GM19239 (cell line): ENCODE results near the gene DOCK4.
"Not testable (repeated sequence)": the region's sequence is repeated elsewhere in the genome, so short reads cannot be mapped to it uniquely, and the experiment has no call there.

Source experiments
- DNase-seq: peaks from one replicate; pipeline ENCODE4 v3.0.0; 2011; ENCODE audit warnings: low spot score; ENCODE audit not compliant: insufficient read length
- FAIRE-seq: peaks from 2 replicates; lab custom pipeline; 2011; peaks lifted over from hg19 to GRCh38; lab: Jason Lieb, UNC

DOCK4 gene, protein sequence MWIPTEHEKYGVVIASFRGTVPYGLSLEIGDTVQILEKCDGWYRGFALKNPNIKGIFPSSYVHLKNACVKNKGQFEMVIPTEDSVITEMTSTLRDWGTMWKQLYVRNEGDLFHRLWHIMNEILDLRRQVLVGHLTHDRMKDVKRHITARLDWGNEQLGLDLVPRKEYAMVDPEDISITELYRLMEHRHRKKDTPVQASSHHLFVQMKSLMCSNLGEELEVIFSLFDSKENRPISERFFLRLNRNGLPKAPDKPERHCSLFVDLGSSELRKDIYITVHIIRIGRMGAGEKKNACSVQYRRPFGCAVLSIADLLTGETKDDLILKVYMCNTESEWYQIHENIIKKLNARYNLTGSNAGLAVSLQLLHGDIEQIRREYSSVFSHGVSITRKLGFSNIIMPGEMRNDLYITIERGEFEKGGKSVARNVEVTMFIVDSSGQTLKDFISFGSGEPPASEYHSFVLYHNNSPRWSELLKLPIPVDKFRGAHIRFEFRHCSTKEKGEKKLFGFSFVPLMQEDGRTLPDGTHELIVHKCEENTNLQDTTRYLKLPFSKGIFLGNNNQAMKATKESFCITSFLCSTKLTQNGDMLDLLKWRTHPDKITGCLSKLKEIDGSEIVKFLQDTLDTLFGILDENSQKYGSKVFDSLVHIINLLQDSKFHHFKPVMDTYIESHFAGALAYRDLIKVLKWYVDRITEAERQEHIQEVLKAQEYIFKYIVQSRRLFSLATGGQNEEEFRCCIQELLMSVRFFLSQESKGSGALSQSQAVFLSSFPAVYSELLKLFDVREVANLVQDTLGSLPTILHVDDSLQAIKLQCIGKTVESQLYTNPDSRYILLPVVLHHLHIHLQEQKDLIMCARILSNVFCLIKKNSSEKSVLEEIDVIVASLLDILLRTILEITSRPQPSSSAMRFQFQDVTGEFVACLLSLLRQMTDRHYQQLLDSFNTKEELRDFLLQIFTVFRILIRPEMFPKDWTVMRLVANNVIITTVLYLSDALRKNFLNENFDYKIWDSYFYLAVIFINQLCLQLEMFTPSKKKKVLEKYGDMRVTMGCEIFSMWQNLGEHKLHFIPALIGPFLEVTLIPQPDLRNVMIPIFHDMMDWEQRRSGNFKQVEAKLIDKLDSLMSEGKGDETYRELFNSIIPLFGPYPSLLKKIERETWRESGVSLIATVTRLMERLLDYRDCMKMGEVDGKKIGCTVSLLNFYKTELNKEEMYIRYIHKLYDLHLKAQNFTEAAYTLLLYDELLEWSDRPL (N-terminal part only)

DNA sequence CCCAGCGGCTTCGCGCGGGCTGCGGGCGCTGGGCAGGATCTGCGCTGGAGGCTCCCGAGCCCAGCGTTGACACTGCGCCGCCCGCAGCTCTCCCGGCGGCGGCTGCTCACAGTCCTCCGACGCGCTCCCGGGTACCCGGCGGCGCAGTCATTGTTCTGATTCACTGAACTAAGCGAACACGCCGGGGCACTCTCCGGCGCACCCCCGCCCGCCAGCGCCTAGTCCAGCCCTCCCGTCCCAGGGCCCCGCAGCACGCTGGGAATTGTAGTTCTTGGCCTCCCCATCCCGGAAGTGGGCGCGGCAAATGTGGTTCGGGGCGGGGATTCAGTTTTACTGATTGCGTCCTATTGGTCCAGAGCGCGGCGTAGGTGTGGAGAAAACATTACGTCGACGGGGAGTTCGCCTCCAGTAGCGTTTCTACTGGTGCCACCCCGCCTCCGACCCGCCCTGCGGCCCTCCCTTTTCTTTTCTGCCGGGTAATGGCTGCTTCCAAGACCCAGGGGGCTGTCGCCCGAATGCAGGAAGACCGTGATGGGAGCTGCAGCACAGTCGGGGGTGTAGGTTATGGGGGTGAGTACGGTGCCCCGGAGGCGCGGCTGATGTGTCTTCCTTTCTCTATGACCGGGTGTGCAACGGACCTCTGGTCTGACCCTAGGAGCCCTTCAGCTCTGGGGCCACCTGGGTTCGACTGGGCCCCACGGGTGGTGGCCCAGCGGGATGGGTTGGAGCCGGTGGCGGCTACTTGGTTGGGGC is at the start of gene DOCK4, which contains the start of gene ZNF277:
TSS of gene DOCK4 (minus strand) at position 162 of the 753 bp plus-strand sequence. CDS start 261 bp downstream, outside the sequence.
TSS of gene ZNF277 (plus strand) at position 458 of the 753 bp plus-strand sequence. CDS start at position 480, 22 bp downstream.
- peak; percentile 77 for DNase-seq
- peak; percentile 94 for FAIRE-seq

DNA sequence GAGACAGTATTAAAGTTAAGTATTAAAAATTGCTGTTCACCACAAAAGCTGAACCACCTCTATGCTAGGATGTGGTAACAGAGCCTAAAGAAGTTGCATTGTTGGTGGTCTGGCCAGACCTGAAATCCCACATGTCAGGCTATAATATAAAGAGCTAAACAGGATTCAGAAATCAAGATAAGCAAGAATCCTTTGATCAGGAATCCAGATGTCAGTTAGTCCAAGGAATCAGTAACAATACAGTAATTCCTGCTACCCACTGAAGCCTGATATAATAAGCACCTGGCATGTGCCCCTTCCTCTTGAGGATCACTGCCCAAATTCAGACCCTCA is 49.2 kb upstream of the DOCK4 start:
- FAIRE-seq, result no peak
- DNase-seq, result no peak

DNA sequence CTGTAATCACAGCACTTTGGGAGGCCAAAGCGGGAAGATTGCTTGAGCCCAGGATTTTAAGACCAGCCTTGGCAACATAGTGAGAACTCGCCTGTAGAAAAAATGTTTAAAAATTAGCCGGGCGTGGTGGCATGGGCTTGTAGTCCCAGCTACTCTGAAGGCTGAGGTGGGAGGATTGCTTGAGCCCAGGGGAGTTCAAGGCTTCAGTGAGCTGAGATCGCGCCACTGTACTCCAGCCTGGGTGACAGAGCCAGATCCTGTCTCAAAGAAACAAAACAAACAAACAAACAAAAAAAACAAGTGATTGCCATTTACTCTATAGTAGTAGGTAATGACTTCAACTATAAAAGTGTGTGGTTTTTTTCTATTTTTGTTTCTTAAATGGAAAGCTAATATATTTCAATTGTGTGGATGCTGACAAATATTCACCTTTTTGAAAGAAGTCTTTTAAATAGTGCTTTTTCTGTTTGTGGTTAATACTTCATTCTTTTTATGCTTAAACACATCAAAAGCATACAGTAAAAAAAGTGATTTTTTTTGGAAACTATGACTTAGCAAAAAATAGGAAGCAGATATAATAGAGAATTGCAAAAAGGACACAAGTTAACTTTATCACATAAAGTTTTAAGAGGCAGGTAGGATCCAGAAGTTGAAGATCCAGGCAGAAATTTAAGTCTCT is 48.6 kb upstream of the DOCK4 start:
- DNase-seq (no peak), FAIRE-seq (no peak)

DNA sequence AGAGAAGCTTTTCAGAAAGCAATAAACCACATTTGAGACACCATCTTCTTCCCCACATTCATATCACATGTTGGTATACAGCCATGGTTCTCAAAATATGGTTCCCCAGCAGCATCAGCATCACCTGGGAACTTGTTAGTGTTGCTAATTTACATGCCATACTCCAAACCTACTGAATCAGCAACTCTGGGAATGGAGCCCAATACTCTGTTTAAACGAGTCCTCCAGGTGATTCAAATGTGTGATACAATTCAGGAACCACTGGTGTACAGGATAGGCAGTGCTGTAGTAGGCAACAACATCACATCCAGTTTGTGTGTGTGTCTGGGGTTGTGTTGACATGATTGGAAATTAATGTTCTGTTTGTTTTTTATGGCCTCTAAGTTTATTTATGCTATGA is 48.0 kb upstream of the DOCK4 start:
- peak; percentile 56 for FAIRE-seq
- no peak for DNase-seq

DNA sequence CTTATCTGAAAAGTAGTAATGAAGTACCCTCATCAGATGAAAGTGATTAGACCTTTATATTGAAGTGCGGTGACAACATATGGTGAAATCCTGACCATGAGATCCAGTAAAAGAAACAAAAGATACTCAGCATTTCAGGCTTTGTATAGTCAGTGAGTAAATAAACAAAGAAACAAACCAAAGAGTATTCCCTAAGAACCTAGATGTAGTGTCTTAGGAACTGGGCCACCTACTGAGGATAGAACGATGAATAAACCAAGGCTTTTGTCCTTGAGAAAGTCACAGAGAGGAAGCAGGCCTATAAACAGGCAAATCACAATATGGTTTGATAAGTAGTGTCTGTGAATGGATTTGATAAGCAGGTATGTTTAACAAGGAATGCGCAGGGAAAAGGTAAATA is 46.5 kb upstream of the DOCK4 start:
- FAIRE-seq (no peak), DNase-seq (no peak)

DNA sequence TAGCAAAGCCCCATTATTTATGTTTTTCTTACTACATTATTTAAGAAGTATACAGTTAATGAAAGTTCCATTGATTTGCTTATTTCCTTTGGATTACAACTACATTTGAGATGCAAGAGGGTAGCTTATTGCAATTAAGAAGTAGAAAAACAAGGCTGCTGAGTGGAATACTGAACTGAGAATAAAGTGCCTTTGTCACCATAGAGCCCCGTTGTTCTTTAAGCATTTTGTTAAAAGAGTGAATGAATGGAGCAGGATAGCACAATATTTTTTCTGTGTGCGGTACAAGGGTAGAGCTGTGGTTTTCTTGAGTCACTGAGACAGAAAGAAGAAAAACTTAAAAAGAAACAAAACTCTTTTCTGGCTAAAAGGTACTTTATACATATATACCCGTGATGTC is 45.9 kb upstream of the DOCK4 start:
- FAIRE-seq (no peak), DNase-seq (no peak)

DNA sequence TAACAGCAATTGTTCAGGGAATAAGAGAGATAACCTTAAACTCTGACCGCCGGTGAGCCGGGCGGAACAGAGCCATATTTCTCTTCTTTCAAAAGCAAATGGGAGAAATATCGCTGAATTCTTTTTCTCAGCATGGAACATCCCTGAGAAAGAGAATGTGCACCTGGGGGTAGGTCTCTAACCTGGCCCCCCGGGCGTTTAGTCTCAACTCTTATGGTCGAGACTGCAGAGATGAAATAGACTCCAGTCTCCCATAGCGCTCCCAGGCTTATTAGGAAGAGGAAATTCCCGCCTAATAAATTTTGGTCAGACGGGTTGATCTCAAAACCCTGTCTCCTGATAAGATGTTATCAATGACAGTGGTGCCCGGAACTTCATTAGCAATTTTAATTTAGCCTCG is 43.8 kb upstream of the DOCK4 start:
- DNase-seq, FAIRE-seq: not testable (repeated sequence)

DNA sequence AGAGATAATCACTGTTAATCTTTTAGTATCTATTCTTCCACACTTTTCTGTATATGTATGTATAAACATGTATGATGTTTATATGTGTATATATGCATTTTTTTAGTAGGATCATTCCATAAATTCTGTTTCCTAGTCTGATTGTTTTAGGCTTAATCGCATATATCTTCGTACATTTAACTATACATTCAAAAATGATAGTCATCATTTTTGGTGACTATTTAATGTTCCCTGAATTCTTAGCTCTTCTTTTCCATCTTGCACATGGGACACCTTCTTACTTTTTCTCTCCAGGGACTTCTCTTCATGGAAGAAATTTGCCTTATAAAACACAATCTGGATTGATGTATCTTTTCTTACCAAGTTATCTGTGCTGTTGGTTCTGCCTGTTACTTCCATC is 42.4 kb upstream of the DOCK4 start:
- no peak for DNase-seq
- no peak for FAIRE-seq

DNA sequence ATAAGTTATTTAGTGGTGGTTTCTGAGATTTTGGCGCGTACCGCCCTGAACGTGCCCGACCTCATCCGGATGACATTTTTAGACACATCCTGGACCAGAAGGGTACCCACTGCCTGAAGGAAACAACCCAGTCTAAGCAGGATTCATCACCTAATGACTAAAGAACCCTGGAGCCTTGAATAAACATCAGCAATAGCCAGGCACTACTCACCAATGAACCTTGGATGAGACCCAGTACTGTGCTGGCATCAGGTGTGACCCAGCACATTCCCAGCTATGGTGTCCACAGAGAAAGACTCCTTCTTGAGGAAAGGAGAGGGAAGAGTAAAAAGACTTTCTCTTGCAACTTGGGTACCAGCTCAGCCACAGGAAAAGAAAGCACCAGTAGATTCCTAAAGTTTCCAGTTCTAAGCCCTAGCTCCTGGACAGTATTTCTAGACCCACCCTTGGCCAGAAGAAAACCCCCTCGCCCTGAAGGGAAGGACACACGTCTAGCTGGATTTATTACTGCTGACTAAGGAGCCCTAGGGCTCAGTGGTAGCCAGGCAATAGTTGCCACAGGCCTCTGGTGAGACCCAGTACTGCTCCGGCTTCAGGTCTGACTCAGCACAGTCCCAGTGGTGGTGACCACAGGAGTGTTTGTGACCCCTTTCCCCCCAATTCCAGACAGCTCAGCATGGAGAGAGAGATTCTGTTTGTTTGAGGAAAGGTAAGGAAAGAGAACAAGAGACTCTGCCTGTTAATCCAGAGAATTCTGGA is 32.8 kb upstream of the DOCK4 start:
- DNase-seq (no peak), FAIRE-seq (no peak)

DNA sequence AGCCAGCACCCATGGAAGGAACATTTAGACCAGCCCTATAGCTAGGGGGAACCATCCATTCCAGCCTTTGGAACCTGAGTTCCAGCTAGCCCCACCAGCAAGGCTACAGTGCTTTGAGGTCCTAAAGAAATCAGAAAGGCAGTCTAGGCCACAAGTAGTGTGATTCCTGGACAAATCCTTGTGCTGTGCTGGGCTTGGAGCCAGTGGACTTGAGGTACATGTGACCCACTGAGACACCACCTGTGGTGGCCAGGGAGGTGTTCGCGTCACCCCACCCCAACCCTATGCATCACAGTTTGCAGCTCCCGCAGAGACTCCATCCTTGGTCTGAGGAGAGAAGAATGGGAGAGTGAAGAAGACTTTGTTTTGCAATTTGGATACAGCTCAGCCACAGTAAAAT is 32.1 kb upstream of the DOCK4 start:
- FAIRE-seq, result no peak
- DNase-seq, result no peak

DNA sequence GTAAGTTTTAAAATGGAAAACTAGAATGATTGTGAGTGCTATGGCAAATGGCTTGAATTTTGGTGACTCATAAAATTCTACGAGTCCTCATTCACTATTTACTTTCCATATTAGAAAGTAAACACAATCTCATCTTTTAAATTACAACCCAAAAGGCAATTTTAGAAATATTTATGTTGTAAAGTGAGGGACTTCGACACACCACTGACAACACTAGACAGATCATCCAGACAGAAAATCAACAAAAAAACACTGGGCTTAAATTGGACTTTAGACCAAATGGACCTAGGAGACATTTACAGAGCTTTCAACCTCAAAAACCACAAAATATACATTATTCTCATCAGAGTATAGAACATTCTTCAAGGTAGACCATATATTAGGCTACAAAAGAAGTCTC is 30.4 kb upstream of the DOCK4 start:
- FAIRE-seq (no peak), DNase-seq (no peak)

DNA sequence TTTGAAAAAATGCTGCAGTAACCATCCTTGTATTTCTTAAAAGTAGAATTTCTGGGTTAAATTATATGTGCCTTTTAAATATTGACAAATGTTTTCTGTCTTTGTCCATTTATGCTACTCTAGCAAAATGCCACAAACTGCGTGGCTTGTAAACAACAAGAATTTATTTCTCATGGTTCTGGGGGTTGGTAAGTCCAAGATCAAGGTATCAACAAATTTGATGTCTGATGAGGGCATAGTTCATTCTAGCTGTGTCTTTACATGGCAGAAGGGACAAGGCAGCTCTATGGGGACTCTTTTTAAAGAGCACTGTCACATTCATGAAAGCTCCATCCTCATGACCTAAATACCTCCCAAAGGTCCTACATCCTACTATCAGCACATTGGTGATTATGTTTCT is 27.9 kb upstream of the DOCK4 start:
- FAIRE-seq, result no peak
- no peak for DNase-seq

DNA sequence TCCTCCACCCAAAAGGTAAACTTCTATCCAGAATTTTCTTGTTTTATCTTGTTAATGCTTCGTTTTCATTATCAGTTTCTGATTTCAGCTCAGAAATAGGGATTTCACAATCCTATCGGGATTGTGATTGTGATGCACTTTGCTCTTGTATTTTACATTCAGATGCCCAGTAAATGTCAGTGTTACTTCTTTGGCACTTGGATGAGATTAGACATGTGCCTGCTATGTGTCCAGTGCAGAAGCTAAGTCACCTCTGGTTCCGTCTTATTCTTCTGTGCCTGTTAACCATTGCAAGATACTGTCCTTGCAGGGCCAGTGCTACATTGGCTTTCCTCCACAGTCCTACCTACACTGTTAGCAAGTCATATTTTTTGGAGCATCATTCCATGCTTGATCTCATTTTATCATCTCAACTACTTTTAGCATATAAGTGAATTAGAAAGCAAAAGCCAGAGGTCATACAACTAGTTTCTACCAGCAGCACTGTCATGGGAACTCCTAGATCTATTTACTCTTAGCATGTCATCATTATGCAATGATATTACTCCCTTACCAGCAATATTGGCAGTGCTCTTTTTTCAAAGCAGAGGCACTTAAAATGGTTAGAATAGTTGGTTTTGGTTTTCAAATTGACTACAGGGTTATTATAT is 27.0 kb upstream of the DOCK4 start:
- DNase-seq (no peak), FAIRE-seq (no peak)

DNA sequence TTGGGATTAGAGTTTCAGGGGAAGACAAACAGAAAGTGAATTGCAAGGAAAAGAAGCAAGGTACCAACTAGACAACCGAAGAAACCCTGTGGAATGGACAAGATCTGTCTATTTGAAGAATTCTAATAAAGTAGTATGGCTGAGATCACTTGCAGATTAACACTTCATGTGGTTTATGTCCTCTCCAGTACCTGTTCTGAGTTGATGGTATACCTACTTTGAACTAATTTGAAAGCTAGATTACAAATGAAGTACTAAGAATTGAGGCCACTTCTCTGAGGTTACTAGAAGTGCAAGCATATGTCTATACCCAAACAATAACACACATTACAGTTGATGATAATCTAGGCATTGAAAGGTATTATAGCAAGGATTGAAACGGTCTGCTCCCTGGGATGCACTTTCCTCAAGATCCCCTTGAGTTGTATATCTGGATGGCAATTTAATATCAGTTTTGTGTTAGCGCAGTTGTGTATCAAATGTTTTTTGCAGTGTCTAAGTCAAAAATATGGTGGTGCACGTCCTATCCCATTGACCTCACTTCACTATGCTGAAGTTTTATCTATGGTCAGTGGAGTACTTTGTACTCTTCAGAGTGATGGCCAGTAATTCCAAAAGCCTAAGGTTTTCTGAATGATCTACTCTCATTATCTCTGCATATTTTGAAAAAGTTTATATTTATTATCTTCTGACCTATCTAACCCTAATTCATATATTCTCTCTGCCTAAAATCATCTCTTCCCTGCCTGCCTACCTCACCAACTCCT is 26.2 kb upstream of the DOCK4 start:
- no peak for DNase-seq
- FAIRE-seq, result no peak

DNA sequence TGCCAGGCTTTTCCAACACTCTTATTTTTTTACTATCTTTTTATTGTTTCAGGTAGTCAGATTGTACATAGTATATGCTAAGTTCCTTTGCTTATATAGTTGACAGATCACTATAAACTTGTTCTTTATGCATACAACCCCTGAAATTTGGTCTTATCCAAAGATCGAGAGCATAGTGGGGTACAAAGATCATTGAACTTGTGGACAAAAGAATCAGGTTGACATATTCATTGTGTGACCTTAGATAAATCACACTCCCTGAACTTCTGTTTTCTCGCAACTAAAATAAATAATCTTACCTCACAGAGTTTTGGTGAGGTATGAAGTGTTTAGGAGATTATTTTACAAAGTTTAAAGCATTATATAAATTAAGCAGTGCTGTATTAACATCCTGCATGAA is 22.4 kb upstream of the DOCK4 start:
- DNase-seq, result no peak
- no peak for FAIRE-seq

DNA sequence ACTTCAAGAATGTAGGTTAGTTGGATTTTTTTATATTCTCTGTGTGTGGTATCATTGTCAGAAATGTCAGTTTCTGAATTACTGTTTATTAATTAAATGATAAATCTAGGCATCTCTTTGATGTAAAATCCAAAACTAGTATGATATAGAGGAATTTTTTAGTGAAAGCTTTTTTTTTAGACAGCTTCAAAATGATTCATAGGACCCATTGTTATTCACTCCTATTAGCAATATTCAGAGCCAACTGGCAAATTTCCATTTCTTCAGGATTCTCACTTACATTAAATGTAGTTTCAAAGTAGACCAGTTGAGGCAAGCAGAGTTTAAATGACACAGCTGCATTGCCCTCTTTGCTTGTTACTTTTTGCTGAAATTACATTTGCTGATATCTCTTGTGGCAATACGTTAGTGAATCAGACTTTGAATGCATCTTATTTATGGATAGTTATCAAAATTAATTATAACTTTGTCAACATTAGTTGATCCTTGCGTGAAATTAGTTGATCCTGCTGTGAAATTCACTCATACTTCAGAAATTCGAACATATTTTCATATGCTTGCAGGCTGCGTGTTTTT is 20.6 kb upstream of the DOCK4 start:
- DNase-seq, result no peak
- FAIRE-seq, result no peak

DNA sequence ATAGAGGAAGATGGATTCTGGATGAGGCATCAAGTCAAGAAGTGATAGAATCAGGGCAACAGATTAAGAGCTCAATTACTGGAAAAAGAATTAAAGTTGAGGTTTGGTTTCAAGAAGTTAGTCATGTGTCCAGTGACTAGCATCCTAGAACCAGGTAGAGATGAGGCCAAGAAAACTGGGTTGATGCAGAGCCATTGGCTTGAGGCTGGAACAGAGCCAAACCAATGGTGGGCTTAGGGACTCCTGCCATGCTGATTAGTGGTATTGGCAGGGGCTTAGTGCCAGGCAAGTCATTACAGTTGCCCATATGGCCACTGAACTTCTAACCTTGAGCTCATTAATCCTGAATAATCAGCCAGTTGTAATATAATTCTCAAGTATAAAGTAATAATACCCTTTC is 18.8 kb upstream of the DOCK4 start:
- DNase-seq (no peak), FAIRE-seq (no peak)
